ENCODE data around the gene XPO4.

The XPO4 gene

GRCh38 chr13:20803180-20803965 is 99.2 kb downstream of the XPO4 start:
- DNase-seq = peak; percentile 51 to 62
- no peak for TF ChIP-seq POLR2A (IDR thresholded peaks at IDR 0.05; ENCODE audit: low read length)
- TF ChIP-seq GATA1 (IDR thresholded peaks at IDR 0.05; ENCODE audit: low read depth, low read length) = no peak

- TF ChIP-seq GATA1 (IDR thresholded peaks at IDR 0.05; ENCODE audit: low read depth, low read length) (no peak), POLR2A (IDR thresholded peaks at IDR 0.05; ENCODE audit: low read length) (no peak)
These were observed 100.8 kb downstream of the XPO4 start for GRCh38 chr13:20801707-20802106.

GRCh38 chr13:20799726-20800416 is 102.7 kb downstream of the XPO4 start:
- no peak for DNase-seq
- no peak for TF ChIP-seq GATA1 (IDR thresholded peaks at IDR 0.05; ENCODE audit: low read depth, low read length)
- TF ChIP-seq POLR2A (IDR thresholded peaks at IDR 0.05; ENCODE audit: low read length) = no peak

More at GRCh38 chr13:20801707-20802106, 100.8 kb downstream of the XPO4 start:
- DNase-seq = peak; percentile 20 to 71

- no peak for TF ChIP-seq GATA1 (IDR thresholded peaks at IDR 0.05; ENCODE audit: low read depth, low read length)
- peak; percentile 17 to 63 for DNase-seq
These were observed 104.5 kb downstream of the XPO4 start for GRCh38 chr13:20798027-20798426.

- DNase-seq = peak in 1 of 2 experiments; percentile 10
These were observed 105.6 kb downstream of the XPO4 start for GRCh38 chr13:20796791-20797508.

GRCh38 chr13:20789665-20790064 is 112.9 kb downstream of the XPO4 start:
- peak in 1 of 2 experiments; percentile 42 for DNase-seq
- TF ChIP-seq POLR2A (IDR thresholded peaks at IDR 0.05; ENCODE audit: low read length) = no peak
- TF ChIP-seq GATA1 (IDR thresholded peaks at IDR 0.05; ENCODE audit: low read depth, low read length) = no peak

More at GRCh38 chr13:20796791-20797508, 105.6 kb downstream of the XPO4 start:
- TF ChIP-seq POLR2A (IDR thresholded peaks at IDR 0.05; ENCODE audit: low read length) (no peak), GATA1 (IDR thresholded peaks at IDR 0.05; ENCODE audit: low read depth, low read length) (no peak)

DNA sequence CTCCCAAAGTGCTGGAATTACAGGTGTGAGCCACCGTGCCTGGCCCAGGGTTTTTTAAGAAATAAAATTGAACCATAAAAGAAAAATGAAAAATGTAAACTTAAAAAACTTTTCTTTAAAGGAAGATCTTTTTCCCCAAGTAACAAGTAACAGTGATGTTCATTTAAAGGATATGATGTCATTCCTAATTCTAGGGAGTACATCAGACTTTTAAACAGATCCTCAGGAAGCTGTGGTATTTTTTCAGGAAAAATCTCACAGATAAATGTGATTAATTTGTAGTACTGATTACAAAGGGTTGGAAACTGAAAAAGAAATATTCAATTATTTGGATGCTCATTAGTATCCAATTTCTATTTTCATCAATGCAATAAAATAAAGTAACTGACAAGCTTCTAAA is 114.2 kb downstream of the XPO4 start:
- no peak for DNase-seq
- TF ChIP-seq POLR2A (IDR thresholded peaks at IDR 0.05; ENCODE audit: low read length) = no peak

DNA sequence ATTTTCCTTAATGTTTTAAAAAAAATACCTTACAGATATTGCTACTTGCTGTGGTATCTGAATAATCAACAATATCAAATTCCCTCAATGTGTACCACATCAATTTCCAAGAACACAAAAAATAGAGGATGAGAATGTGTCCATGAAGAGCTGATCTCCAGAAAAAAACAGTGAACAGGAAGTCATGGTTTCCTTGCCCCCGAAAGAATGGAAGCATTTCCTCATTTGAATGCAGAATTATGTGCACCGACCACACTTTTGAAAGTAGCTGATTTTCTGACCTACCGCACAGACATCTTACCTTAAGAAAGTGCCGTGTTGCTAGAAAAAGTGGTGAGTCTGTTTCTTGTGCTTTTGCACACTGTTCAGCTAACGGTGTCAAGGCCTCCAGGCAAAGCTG is 115.4 kb downstream of the XPO4 start:
- TF ChIP-seq GATA1 (IDR thresholded peaks at IDR 0.05; ENCODE audit: low read depth, low read length) = no peak
- no peak for TF ChIP-seq POLR2A (IDR thresholded peaks at IDR 0.05; ENCODE audit: low read length)
- DNase-seq = no peak

DNA sequence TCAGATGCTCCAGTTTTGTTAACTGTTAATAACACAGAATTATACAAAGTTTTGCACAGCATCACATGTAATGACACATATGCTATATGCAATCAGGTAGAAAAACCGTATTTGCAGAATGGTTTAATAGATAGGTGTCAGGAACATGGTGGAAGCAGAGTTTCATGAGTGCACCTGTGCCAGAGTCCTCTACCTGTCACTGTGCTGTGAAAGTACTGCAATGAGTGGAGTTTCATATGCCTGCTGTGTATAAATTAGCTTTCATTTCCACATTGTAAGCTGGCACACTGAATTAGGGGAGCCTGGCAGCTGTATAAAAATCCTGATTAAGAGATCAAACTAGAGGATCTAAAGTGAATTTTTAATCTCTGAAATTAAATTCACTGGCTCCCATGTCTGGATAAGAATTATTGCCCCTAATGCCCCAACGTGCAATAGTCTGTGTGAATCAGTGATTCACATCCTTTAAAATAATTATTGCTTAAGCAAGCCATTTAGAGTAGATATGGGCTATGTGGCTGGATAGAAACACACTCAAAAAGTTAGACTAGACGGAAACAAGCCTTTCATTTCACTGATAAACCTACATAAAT is 120.3 kb downstream of the XPO4 start:
- TF ChIP-seq POLR2A (IDR thresholded peaks at IDR 0.05; ENCODE audit: low read length) (no peak), GATA1 (IDR thresholded peaks at IDR 0.05; ENCODE audit: low read depth, low read length) (no peak)
- no peak for DNase-seq

DNA sequence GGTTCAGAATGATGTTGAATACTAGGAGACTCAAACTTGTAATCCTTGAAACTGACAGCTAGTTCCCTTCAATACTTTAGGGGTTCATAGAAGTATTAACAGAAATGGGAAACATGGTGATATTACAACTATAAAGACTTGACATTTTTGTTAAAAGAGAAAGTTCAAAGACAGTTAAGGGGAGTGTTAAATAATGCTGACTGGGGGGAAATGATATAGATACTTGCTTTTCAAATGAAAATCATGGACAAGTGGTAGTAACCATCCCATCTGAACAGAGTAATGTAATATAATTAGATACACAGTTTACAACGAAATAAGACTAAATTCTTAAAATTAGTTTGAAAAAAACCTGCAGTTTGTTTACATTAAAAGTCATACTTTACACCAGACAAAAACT is 122.2 kb downstream of the XPO4 start:
- no peak for TF ChIP-seq POLR2A (IDR thresholded peaks at IDR 0.05; ENCODE audit: low read length)
- no peak for TF ChIP-seq GATA1 (IDR thresholded peaks at IDR 0.05; ENCODE audit: low read depth, low read length)
- DNase-seq = no peak

DNA sequence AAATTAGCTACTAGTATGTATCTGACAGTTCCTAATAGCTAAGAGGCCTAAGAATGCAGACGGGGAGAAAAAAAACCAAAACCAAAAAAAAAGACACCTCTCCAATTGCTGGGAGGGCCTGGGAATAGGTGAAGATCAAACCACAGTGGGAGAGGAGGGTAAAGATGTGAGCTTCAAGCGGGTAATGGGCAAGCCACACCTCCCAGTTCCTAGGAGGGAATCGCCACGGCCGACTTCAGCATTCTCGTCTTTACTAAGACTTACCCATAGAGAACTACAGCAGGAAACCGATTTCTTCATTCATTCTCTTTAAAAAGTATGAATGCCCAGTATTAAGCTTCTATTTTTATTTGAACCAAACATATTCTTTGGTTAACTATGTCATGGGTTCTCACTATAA is 123.1 kb downstream of the XPO4 start:
- TF ChIP-seq GATA1 (IDR thresholded peaks at IDR 0.05; ENCODE audit: low read depth, low read length) = no peak
- DNase-seq = no peak

- peak; percentile 77 to 79 for DNase-seq
- TF ChIP-seq POLR2A (IDR thresholded peaks at IDR 0.05; ENCODE audit: low read length) = no peak
- no peak for TF ChIP-seq GATA1 (IDR thresholded peaks at IDR 0.05; ENCODE audit: low read depth, low read length)
These were observed 124.2 kb downstream of the XPO4 start for GRCh38 chr13:20778311-20778710.

DNA sequence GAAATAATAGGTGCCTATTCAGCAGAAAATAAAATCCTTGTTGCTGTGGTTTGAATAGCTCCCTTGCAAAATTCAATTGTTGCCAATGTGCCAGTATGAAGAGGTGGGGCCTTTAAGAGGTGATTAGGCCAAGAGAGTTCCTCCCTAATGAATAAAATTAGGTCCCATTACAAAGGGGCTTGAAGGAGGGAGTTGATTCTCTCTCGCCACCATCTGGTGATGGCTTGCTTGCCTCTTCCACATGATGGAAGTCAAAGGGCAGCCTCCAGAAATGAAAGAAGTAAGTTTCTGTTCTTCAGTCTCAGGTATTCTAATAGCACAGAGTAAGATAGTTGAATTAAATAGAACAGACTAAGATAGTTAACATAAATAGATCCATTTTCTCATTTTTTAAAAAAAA is 125.8 kb downstream of the XPO4 start:
- TF ChIP-seq POLR2A (IDR thresholded peaks at IDR 0.05; ENCODE audit: low read length) = no peak
- no peak for TF ChIP-seq GATA1 (IDR thresholded peaks at IDR 0.05; ENCODE audit: low read depth, low read length)
- DNase-seq = no peak

DNA sequence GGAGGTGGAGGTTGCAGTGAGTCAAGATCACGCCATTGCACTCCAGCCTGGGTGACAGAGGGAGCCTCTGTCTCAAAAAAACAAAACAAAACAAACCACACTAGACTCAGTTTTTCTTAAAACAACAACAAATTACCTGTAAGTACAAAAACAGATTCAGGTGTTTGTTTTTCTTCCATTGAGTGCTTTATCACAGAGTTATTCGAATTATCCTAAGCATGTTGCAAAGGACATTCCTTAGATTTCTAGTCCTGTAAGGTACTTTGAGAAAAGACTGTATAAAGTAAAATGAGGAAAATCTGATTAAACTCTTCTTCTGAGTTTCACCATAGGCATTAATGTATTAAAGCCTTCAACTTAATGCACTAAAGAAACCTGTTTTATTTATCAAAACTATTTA is 126.6 kb downstream of the XPO4 start:
- no peak for DNase-seq
- TF ChIP-seq GATA1 (IDR thresholded peaks at IDR 0.05; ENCODE audit: low read depth, low read length) (no peak), POLR2A (IDR thresholded peaks at IDR 0.05; ENCODE audit: low read length) (no peak)

All from erythroblast (primary cell).